ENCODE results near the gene PP2D1.

- TF ChIP-seq CTCF (conservative IDR thresholded peaks at IDR 0.05; ENCODE audit: low read length) (no peak), EZH2phosphoT487 (IDR thresholded peaks at IDR 0.05; ENCODE audit: borderline replicate concordance, low read depth, low read length) (no peak)
These were observed 31.8 kb upstream of the PP2D1 start for GRCh38 chr3:20043825-20044224.

Data from OCI-LY7 (cell line).